ENCODE results near the gene RAD18. TPM values are rescaled to one million over a fixed set of nuclear protein-coding genes. Genes with fewer than 3 reads are reported as not detected.

The RAD18 gene, protein sequence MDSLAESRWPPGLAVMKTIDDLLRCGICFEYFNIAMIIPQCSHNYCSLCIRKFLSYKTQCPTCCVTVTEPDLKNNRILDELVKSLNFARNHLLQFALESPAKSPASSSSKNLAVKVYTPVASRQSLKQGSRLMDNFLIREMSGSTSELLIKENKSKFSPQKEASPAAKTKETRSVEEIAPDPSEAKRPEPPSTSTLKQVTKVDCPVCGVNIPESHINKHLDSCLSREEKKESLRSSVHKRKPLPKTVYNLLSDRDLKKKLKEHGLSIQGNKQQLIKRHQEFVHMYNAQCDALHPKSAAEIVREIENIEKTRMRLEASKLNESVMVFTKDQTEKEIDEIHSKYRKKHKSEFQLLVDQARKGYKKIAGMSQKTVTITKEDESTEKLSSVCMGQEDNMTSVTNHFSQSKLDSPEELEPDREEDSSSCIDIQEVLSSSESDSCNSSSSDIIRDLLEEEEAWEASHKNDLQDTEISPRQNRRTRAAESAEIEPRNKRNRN
- 10 to 100 TPM; 19.8 to 23.3 (median 22.5) TPM for total RNA-seq
- total RNA-seq (2013) = 20.9 TPM

DNA sequence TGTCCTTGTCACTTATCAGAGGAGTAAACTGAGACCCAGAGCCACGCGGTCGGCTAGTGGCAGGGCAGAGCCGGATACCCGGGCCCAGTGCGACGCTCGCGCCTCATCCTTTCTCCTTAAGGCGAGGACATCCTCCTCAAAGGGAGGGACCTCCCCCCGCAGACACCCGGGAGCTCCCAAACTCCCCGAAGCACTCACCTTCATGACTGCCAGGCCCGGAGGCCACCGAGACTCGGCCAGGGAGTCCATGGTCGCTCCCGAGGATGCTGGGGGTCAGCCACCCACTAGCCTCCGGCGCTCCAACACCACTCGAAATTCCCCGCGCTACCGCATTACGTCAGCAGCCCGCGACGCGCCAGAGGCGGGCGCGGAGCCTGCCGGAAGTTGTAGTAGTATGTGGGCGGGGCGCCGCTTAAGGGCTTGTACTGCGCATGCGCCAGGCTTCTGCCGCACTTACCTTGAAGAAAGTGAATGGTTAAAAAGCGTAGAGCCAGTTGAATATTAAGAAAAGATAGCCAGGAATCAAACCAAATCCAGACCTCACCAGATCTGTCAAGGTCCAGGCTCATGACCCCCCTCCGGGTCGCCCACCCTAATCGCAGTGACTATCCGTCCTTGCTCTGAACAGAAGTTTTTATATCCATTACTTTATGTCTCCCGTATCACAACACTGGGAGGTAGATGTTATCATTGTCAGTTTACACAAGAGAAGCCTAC lies at the start of gene RAD18:
TSS of gene RAD18 (minus strand) at position 336 of the 717 bp plus-strand sequence. CDS start at position 249, 87 bp downstream.
- H3K36me3 ChIP-seq (ENCODE audit: control insufficient read depth, insufficient read depth, low read length) = no peaks in the 10 kb centered on the region
- Mint-ChIP-seq H3K4me1 (peaks cover 24 to 31% of the 10 kb centered on the region in 2 donors), H3K9me3 (no peaks in the 10 kb centered on the region), H3K4me3 (peak within 1 kb of the TSS; percentile 98), H3K27me3 (ENCODE audit: low read depth in 2 of 2) (peaks cover 4 to 9% of the 10 kb centered on the region in 2 donors), H3K36me3 (peaks cover under 1% of the 10 kb centered on the region), H3K27ac (peak within 1 kb of the TSS; percentile 99)
- peak; percentile 96 to 99 (median 98) for ATAC-seq
- DNase-seq = peak; percentile 93 to 96
- intact Hi-C loops (cut with micrococcal nuclease) = loop anchor here (1.0 to 2.0 kb wide), 2 partner anchors 286 to 400 kb away; partner anchors contain the start of genes SRGAP3 and THUMPD3
- H3K27ac ChIP-seq (ENCODE audit: low read length) = peak within 1 kb of the TSS; percentile 88
- H3K9me3 ChIP-seq (ENCODE audit: control insufficient read depth, insufficient read depth, low read length) = no peaks in the 10 kb centered on the region
- TF ChIP-seq, protein P1, sequence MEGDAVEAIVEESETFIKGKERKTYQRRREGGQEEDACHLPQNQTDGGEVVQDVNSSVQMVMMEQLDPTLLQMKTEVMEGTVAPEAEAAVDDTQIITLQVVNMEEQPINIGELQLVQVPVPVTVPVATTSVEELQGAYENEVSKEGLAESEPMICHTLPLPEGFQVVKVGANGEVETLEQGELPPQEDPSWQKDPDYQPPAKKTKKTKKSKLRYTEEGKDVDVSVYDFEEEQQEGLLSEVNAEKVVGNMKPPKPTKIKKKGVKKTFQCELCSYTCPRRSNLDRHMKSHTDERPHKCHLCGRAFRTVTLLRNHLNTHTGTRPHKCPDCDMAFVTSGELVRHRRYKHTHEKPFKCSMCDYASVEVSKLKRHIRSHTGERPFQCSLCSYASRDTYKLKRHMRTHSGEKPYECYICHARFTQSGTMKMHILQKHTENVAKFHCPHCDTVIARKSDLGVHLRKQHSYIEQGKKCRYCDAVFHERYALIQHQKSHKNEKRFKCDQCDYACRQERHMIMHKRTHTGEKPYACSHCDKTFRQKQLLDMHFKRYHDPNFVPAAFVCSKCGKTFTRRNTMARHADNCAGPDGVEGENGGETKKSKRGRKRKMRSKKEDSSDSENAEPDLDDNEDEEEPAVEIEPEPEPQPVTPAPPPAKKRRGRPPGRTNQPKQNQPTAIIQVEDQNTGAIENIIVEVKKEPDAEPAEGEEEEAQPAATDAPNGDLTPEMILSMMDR (IDR thresholded peaks at IDR 0.05) = no peak
- under 1% methylated on average over 43 of the region's 45 CpGs for WGBS (ENCODE audit: insufficient coverage)
- H3K4me3 ChIP-seq (ENCODE audit: low read length) = peak within 1 kb of the TSS; percentile 89
- H3K27me3 ChIP-seq (ENCODE audit: control insufficient read depth, insufficient read depth, low read length) = no peaks in the 10 kb centered on the region
- H3K4me1 ChIP-seq (ENCODE audit: control insufficient read depth, insufficient read depth, low read length) = peaks cover 11% of the 10 kb centered on the region

DNA sequence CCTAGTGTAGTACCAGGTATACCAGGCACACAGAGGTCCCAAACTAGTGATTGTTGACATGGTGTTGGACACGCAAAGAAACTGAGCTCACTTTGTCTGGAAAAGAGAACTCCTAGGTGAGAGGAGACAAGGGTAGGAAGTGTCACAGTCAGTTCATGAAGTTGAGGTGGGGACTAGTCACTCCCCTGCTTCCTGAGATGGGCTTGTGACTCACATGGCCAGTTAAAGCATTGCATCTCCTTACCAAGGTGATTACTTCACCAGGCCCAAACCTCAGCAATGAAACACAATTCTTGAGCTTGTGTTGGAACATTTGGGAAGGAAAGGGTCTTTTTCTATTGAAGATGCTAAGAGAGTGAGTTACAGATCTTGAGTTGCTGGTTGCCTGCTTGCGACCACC lies 49.2 kb upstream of the RAD18 start:
- no peaks in the 10 kb centered on the region for H3K36me3 ChIP-seq (ENCODE audit: control insufficient read depth, insufficient read depth, low read length)
- intact Hi-C loops (cut with micrococcal nuclease) = no loop called here
- no peaks in the 10 kb centered on the region for H3K36me3 Mint-ChIP-seq
- WGBS (ENCODE audit: insufficient coverage) = 93% methylated on average over 2 of the region's 2 CpGs
- H3K27me3 ChIP-seq (ENCODE audit: control insufficient read depth, insufficient read depth, low read length) = no peaks in the 10 kb centered on the region
- TF ChIP-seq, protein P1 (IDR thresholded peaks at IDR 0.05) = no peak
- H3K4me1 ChIP-seq (ENCODE audit: control insufficient read depth, insufficient read depth, low read length) = no peaks in the 10 kb centered on the region
- peaks cover 3 to 6% of the 10 kb centered on the region in 2 donors for H3K27me3 Mint-ChIP-seq (ENCODE audit: low read depth in 2 of 2)
- no peak overlapping the region for H3K27ac Mint-ChIP-seq
- H3K9me3 Mint-ChIP-seq = no peaks in the 10 kb centered on the region
- no peak for ATAC-seq
- DNase-seq = no peak
- H3K27ac ChIP-seq (ENCODE audit: low read length) = no peak overlapping the region
- no peaks in the 10 kb centered on the region for H3K4me1 Mint-ChIP-seq
- no peaks in the 10 kb centered on the region for H3K9me3 ChIP-seq (ENCODE audit: control insufficient read depth, insufficient read depth, low read length)
- no peak overlapping the region for H3K4me3 ChIP-seq (ENCODE audit: low read length)
- H3K4me3 Mint-ChIP-seq = no peak overlapping the region

DNA sequence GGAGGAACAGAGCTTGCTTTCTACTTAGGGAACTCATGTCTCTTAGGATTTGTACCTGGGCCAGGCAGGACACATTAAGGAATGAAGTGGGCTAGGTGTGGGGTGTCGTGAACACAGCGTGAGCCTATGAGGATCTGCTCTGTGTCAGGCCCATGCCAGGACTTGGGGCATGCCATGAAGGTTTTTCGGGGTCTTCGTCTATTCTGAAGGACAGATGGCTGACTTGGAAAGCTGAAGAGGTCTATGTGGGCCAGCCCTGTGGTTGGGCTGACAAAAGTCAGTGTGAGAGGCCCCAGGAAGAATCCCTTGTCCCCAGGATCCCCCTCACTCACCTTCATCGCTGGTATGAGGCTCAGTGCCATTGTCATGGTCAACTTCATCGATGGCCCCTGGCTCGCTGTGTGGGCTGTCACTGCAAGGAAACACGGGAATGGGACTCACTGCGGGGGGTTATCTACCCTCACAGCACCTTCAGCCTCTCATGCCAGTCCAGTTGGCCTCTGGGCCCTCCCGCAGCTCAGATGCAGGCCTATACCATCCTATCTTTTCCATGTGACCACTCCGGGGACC lies 46.8 kb upstream of the RAD18 start:
- no peaks in the 10 kb centered on the region for H3K27me3 Mint-ChIP-seq (ENCODE audit: low read depth in 2 of 2)
- no peak overlapping the region for H3K4me3 Mint-ChIP-seq
- H3K27me3 ChIP-seq (ENCODE audit: control insufficient read depth, insufficient read depth, low read length) = no peaks in the 10 kb centered on the region
- H3K4me1 ChIP-seq (ENCODE audit: control insufficient read depth, insufficient read depth, low read length) = no peaks in the 10 kb centered on the region
- no peak overlapping the region for H3K27ac Mint-ChIP-seq
- H3K36me3 ChIP-seq (ENCODE audit: control insufficient read depth, insufficient read depth, low read length) = no peaks in the 10 kb centered on the region
- intact Hi-C loops (cut with micrococcal nuclease) = no loop called here
- 90% methylated on average over 11 of the region's 11 CpGs for WGBS (ENCODE audit: insufficient coverage)
- TF ChIP-seq, protein P1 (IDR thresholded peaks at IDR 0.05) = no peak
- no peak overlapping the region for H3K4me3 ChIP-seq (ENCODE audit: low read length)
- H3K9me3 ChIP-seq (ENCODE audit: control insufficient read depth, insufficient read depth, low read length) = no peaks in the 10 kb centered on the region
- no peak overlapping the region for H3K27ac ChIP-seq (ENCODE audit: low read length)
- ATAC-seq = no peak
- H3K4me1 Mint-ChIP-seq = no peaks in the 10 kb centered on the region
- no peaks in the 10 kb centered on the region for H3K9me3 Mint-ChIP-seq
- no peaks in the 10 kb centered on the region for H3K36me3 Mint-ChIP-seq
- DNase-seq = no peak

Data from natural killer cell (primary cell).